Neutrophil (primary cell): ENCODE data around the gene NTSR1.

Source experiments
- H3K27ac ChIP-seq: fragments of 200-600 bp; sonication (generic); 2 replicates; pipeline ENCODE4 v1.5.1; 2016; ENCODE audit warnings: mild to moderate bottlenecking, moderate library complexity
- H3K27me3 ChIP-seq: fragments of 200-600 bp; sonication (generic); 2 replicates; pipeline ENCODE4 v1.6.0; 2016; ENCODE audit warnings: mild to moderate bottlenecking
- H3K36me3 ChIP-seq: fragments of 200-600 bp; sonication (generic); 2 replicates; pipeline ENCODE4 v1.5.1; 2017
- H3K4me1 ChIP-seq, 2 experiments: fragments of 200-600 bp in 1 of 2; sonication (generic) in 1 of 2; 1 replicate in 1 of 2; 2 replicates in 1 of 2; pipeline versions ENCODE4 v1.5.1 to v1.6.1; 2013 to 2016; ENCODE audit warnings: low read depth in 1 of 2, low read length in 1 of 2, mild to moderate bottlenecking in 1 of 2, moderate library complexity in 1 of 2; ENCODE audit not compliant: control insufficient read depth in 1 of 2, insufficient read depth in 1 of 2
- H3K4me3 ChIP-seq, 2 experiments: fragments of 200-600 bp in 1 of 2; sonication (generic) in 1 of 2; 1 replicate in 1 of 2; 2 replicates in 1 of 2; pipeline ENCODE4 v1.5.1; 2013 to 2016; ENCODE audit warnings: low read depth in 1 of 2, low read length in 1 of 2, mild to moderate bottlenecking in 1 of 2, moderate library complexity in 1 of 2
- H3K9me3 ChIP-seq: fragments of 200-600 bp; sonication (generic); 2 replicates; pipeline ENCODE4 v1.5.1; 2016
- CTCF ChIP-seq: fragments of 200-600 bp; sonication (generic); IDR thresholded peaks from 2 replicates; pipeline ENCODE4 v1.5.1; 2016; ENCODE audit warnings: antibody characterized with exemption

The NTSR1 gene

GRCh38 chr20:62749851-62750445, 41.3 kb downstream of the NTSR1 start:
- Histone ChIP-seq H3K27me3 (peaks cover 19% of the 10 kb centered on the region), H3K4me1 (peaks cover 0 to 8% of the 10 kb centered on the region in 2 experiments), H3K36me3 (no peaks in the 10 kb centered on the region), H3K27ac (no peak overlapping the region), H3K4me3 (no peak overlapping the region), H3K9me3 (no peaks in the 10 kb centered on the region)
- no peak for TF ChIP-seq CTCF

GRCh38 chr20:62751551-62752150, 43.0 kb downstream of the NTSR1 start:
- H3K27ac ChIP-seq = no peak overlapping the region
- H3K4me3 ChIP-seq = no peak overlapping the region
- no peaks in the 10 kb centered on the region for H3K36me3 ChIP-seq
- H3K9me3 ChIP-seq = no peaks in the 10 kb centered on the region
- peaks cover 0 to 8% of the 10 kb centered on the region in 2 experiments for H3K4me1 ChIP-seq
- TF ChIP-seq CTCF = no peak
- H3K27me3 ChIP-seq = peaks cover 19% of the 10 kb centered on the region

GRCh38 chr20:62752181-62752670, 43.6 kb downstream of the NTSR1 start:
- H3K36me3 ChIP-seq = no peaks in the 10 kb centered on the region
- H3K4me3 ChIP-seq = no peak overlapping the region
- peaks cover 19% of the 10 kb centered on the region for H3K27me3 ChIP-seq
- H3K4me1 ChIP-seq = peaks cover 0 to 8% of the 10 kb centered on the region in 2 experiments
- TF ChIP-seq CTCF = no peak
- no peaks in the 10 kb centered on the region for H3K9me3 ChIP-seq
- no peak overlapping the region for H3K27ac ChIP-seq

- H3K27ac ChIP-seq = no peak overlapping the region
- peaks cover 0 to 8% of the 10 kb centered on the region in 2 experiments for H3K4me1 ChIP-seq
- peaks cover 19% of the 10 kb centered on the region for H3K27me3 ChIP-seq
Observed at GRCh38 chr20:62752671-62753501, 44.2 kb downstream of the NTSR1 start.

GRCh38 chr20:62753626-62754025, 45.0 kb downstream of the NTSR1 start:
- Histone ChIP-seq H3K4me1 (peaks cover 0 to 8% of the 10 kb centered on the region in 2 experiments), H3K27ac (no peak overlapping the region), H3K4me3 (no peak overlapping the region), H3K36me3 (no peaks in the 10 kb centered on the region), H3K9me3 (no peaks in the 10 kb centered on the region), H3K27me3 (peaks cover 19% of the 10 kb centered on the region)
- TF ChIP-seq CTCF = no peak

More at GRCh38 chr20:62752671-62753501, 44.2 kb downstream of the NTSR1 start:
- H3K4me3 ChIP-seq = no peak overlapping the region
- no peak for TF ChIP-seq CTCF
- H3K36me3 ChIP-seq = no peaks in the 10 kb centered on the region
- no peaks in the 10 kb centered on the region for H3K9me3 ChIP-seq
